ENCODE measurements around the gene EIF4B.

The EIF4B gene

GRCh38 chr12:53074283-53074998 is 68.2 kb downstream of the EIF4B start:
- no peak for DNase-seq

GRCh38 chr12:53074999-53075370 is 68.7 kb downstream of the EIF4B start:
- no peak for DNase-seq

- no peak for DNase-seq
Observed at GRCh38 chr12:53076461-53076860, 70.2 kb downstream of the EIF4B start.

- DNase-seq, result no peak
Observed at GRCh38 chr12:53077030-53077429, 70.8 kb downstream of the EIF4B start.

GRCh38 chr12:53078425-53079225 is 72.4 kb downstream of the EIF4B start:
- DNase-seq, result no peak

- peak; percentile 87 for DNase-seq
Observed at GRCh38 chr12:53079226-53080117, 73.2 kb downstream of the EIF4B start, which contains the start of gene SPRYD3. SPRYD3 (minus strand) TSS chr12:53079390; CDS start chr12:53079333, 57 bp downstream.

- DNase-seq, result no peak
Observed at GRCh38 chr12:53082637-53083175, 76.5 kb downstream of the EIF4B start.

GRCh38 chr12:53086361-53086760 is 80.1 kb downstream of the EIF4B start:
- no peak for DNase-seq

- no peak for DNase-seq
Observed at GRCh38 chr12:53090105-53090504, 83.8 kb downstream of the EIF4B start.

GRCh38 chr12:53090554-53090953 is 84.3 kb downstream of the EIF4B start:
- DNase-seq, result no peak

GRCh38 chr12:53091756-53092155 is 85.5 kb downstream of the EIF4B start:
- no peak for DNase-seq
